Mesenchymal stem cell (in vitro differentiated cells and primary cell): ENCODE results near the gene KRT25.

ENCODE experiments used
- DNase-seq: peaks from one replicate; pipeline ENCODE4 v3.0.0-alpha.2; 2013
- H2AFZ ChIP-seq: one replicate; pipeline ENCODE4 v1.6.1; 2013; ENCODE audit warnings: low read depth, mild to moderate bottlenecking, control low read depth, inconsistent platforms, low read length, moderate library complexity
- H2AK5ac ChIP-seq: 2 replicates; pipeline ENCODE4 v1.6.1; 2013; ENCODE audit warnings: low read length, moderate library complexity, mild to moderate bottlenecking, inconsistent platforms; ENCODE audit not compliant: severe bottlenecking
- H2BK120ac ChIP-seq: one replicate; pipeline ENCODE4 v1.6.1; 2013; ENCODE audit warnings: low read depth, mild to moderate bottlenecking, inconsistent platforms, low read length, moderate library complexity
- H2BK12ac ChIP-seq, 2 experiments: one replicate each; pipeline ENCODE4 v1.6.1; 2013; ENCODE audit warnings: inconsistent platforms in 2 of 2, low read length in 2 of 2, mild to moderate bottlenecking in 2 of 2, moderate library complexity in 2 of 2, control low read depth in 1 of 2
- H2BK15ac ChIP-seq: one replicate; pipeline ENCODE4 v1.6.1; 2013; ENCODE audit warnings: mild to moderate bottlenecking, low read depth, inconsistent platforms; ENCODE audit not compliant: poor library complexity, severe bottlenecking
- H2BK5ac ChIP-seq: 2 replicates; pipeline ENCODE4 v1.6.1; 2013; ENCODE audit warnings: low read depth, mild to moderate bottlenecking, low read length, control low read depth, inconsistent platforms; ENCODE audit not compliant: poor library complexity, severe bottlenecking
- H3K14ac ChIP-seq, 2 experiments: one replicate each; pipeline ENCODE4 v1.6.1; 2013; ENCODE audit warnings: inconsistent platforms in 2 of 2, low read length in 2 of 2, control low read depth in 1 of 2, mild to moderate bottlenecking in 1 of 2, moderate library complexity in 1 of 2
- H3K18ac ChIP-seq, 2 experiments: one replicate each; pipeline ENCODE4 v1.6.1; 2013; ENCODE audit warnings: inconsistent platforms in 2 of 2, low read length in 2 of 2, control low read depth in 1 of 2, low read depth in 1 of 2, mild to moderate bottlenecking in 1 of 2
- H3K23ac ChIP-seq, 2 experiments: one replicate each; pipeline ENCODE4 v1.6.1; 2013; ENCODE audit warnings: inconsistent platforms in 2 of 2, low read length in 2 of 2, mild to moderate bottlenecking in 2 of 2, moderate library complexity in 2 of 2, control low read depth in 1 of 2
- H3K27ac ChIP-seq: 2 replicates; pipeline ENCODE4 v1.5.1; 2013; ENCODE audit warnings: mild to moderate bottlenecking, moderate library complexity, low read length, control low read depth, inconsistent platforms; ENCODE audit not compliant: poor library complexity, severe bottlenecking
- H3K27me3 ChIP-seq, 2 experiments: 2 replicates each; pipeline versions ENCODE4 v1.6.1 to v1.7.0; 2013; ENCODE audit warnings: low read length in 2 of 2, mild to moderate bottlenecking in 2 of 2, moderate library complexity in 2 of 2, control low read depth in 1 of 2, inconsistent platforms in 1 of 2; ENCODE audit not compliant: control insufficient read depth in 1 of 2, insufficient read depth in 1 of 2
- H3K36me3 ChIP-seq, 2 experiments: 2 replicates each; pipeline versions ENCODE4 v1.6.1 to v1.7.0; 2013; ENCODE audit warnings: low read length in 2 of 2, control low read depth in 1 of 2, inconsistent platforms in 1 of 2, low read depth in 1 of 2, mild to moderate bottlenecking in 1 of 2; ENCODE audit not compliant: insufficient read depth in 2 of 2, control insufficient read depth in 1 of 2
- H3K4ac ChIP-seq, 2 experiments: one replicate each; pipeline ENCODE4 v1.6.1; 2013; ENCODE audit warnings: inconsistent platforms in 2 of 2, low read length in 2 of 2, mild to moderate bottlenecking in 2 of 2, moderate library complexity in 2 of 2, control low read depth in 1 of 2, low read depth in 1 of 2
- H3K4me1 ChIP-seq: 2 replicates; pipeline ENCODE4 v1.6.1; 2013; ENCODE audit warnings: low read depth, low read length, control low read depth; ENCODE audit not compliant: control insufficient read depth, insufficient read depth
- H3K4me2 ChIP-seq: 2 replicates; pipeline ENCODE4 v1.6.1; 2013; ENCODE audit warnings: low read length, mild to moderate bottlenecking, inconsistent platforms; ENCODE audit not compliant: poor library complexity, severe bottlenecking
- H3K4me3 ChIP-seq, 2 experiments: 2 replicates each; pipeline versions ENCODE4 v1.5.1 to v1.7.0; 2013; ENCODE audit warnings: low read length in 2 of 2, mild to moderate bottlenecking in 2 of 2, control low read depth in 1 of 2, low read depth in 1 of 2; ENCODE audit not compliant: insufficient read depth in 1 of 2
- H3K79me1 ChIP-seq: replicated peaks from 2 replicates; pipeline ENCODE4 v1.6.1; 2013; ENCODE audit warnings: mild to moderate bottlenecking, control low read depth, low read length, inconsistent platforms; ENCODE audit not compliant: poor library complexity, severe bottlenecking
- H3K9ac ChIP-seq: 2 replicates; pipeline ENCODE4 v1.7.0; 2013; ENCODE audit warnings: mild to moderate bottlenecking, low read length, moderate library complexity
- H3K9me3 ChIP-seq: 2 replicates; pipeline ENCODE4 v1.7.0; 2013; ENCODE audit warnings: mild to moderate bottlenecking, low read length; ENCODE audit not compliant: control insufficient read depth
- H4K8ac ChIP-seq: one replicate; pipeline ENCODE4 v1.6.1; 2013; ENCODE audit warnings: inconsistent platforms, mild to moderate bottlenecking, low read length, moderate library complexity
- H4K91ac ChIP-seq: one replicate; pipeline ENCODE4 v1.6.1; 2013; ENCODE audit warnings: mild to moderate bottlenecking, low read length, inconsistent platforms
- WGBS: methylation state at CpG from one replicate; pipeline ENCODE4 v1.1.7; 2013; ENCODE audit warnings: mixed read lengths; 5-methylcytosine and 5-hydroxymethylcytosine counted together

The KRT25 gene

DNA sequence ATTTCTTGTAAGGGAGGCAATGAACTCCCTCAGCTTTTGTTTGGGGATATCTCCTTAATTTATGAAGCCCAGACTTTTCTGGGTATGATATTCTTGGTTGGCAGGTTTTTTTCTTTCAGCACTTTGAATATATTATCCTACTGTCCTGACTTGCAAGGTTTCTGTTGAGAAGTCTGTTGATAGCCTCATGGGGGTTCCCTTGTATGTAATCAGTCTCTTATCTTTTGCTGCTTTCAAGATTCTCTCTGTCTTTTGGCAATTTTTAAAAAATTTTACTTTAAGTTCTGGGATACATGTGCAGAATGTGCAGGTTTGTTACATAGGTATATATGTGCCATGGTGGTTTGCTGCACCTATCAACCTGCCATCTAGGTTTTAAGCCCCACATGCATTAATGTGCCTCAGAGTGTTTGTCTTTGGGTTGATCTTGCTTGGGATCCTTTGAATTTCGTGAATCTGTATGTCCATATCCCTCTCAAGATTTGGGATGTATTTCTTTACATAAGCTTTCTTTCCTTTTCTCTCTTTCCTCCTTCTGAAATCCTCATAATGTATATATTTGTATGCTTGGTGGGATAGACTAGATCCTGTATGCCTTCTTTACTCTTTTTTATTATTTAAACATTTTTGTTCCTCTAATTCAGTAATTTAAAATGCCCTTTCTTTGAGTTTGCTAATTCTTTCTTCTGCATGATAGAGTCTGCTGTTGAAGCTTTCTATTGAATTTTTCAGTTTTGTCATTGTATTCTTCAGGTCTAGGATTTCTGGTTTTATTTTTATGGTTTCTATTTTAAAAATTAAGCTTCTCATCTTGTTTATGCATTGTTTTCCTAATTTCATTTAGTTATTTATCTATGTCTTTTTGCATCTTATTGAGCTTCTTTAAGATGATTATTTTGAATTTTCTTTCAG is 5.2 kb upstream of the KRT25 start:
- Histone ChIP-seq H3K4ac (no peak overlapping the region), H3K9me3 (peaks cover 76% of the 10 kb centered on the region), H3K79me1 (no peaks in the 10 kb centered on the region), H2BK5ac (no peak overlapping the region), H2BK12ac (no peak overlapping the region), H3K4me1 (no peaks in the 10 kb centered on the region), H3K23ac (no peak overlapping the region), H3K27me3 (no peaks in the 10 kb centered on the region), H3K9ac (no peak overlapping the region), H2AFZ (no peak overlapping the region), H2BK120ac (no peak overlapping the region), H2AK5ac (no peak overlapping the region), H3K14ac (no peak overlapping the region), H4K91ac (no peak overlapping the region), H3K36me3 (no peaks in the 10 kb centered on the region), H4K8ac (no peak overlapping the region), H3K18ac (no peak overlapping the region), H3K4me3 (no peak overlapping the region), H2BK15ac (no peak overlapping the region), H3K4me2 (no peak overlapping the region), H3K27ac (no peak overlapping the region)
- no CpG with 5 or more reads among the region's 1 CpG for WGBS
- DNase-seq = no peak

DNA sequence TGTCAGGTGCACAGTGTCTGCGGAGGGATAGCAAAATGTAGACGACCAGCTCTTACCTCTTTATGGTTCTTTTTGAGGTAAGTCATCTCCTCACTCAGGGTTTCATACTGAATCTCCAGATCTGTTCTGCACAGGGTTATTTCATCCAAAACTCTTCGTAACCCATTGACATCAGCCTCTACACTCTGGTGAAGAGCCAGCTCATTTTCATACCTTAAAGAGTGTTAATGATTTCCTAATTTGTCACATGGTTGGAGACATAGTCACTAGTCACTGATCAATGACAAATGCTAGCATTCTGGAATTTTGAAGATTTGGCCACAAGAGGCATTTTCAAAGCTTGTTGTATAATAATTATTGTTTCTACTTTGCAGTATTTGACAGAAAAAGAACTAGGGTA is 1.3 kb downstream of the KRT25 start:
- Histone ChIP-seq H3K23ac (no peak overlapping the region), H3K36me3 (no peaks in the 10 kb centered on the region), H2BK12ac (no peak overlapping the region), H2BK15ac (no peak overlapping the region), H2AFZ (no peak overlapping the region), H4K8ac (no peak overlapping the region), H2BK120ac (no peak overlapping the region), H3K4me1 (no peaks in the 10 kb centered on the region), H2BK5ac (no peak overlapping the region), H3K14ac (no peak overlapping the region), H3K4me2 (no peak overlapping the region), H3K79me1 (no peaks in the 10 kb centered on the region), H3K4me3 (no peak overlapping the region), H3K27me3 (peaks cover 0 to 20% of the 10 kb centered on the region in 2 experiments), H3K4ac (no peak overlapping the region), H2AK5ac (no peak overlapping the region), H3K9ac (no peak overlapping the region), H3K18ac (no peak overlapping the region), H4K91ac (no peak overlapping the region), H3K9me3 (peaks cover 15% of the 10 kb centered on the region), H3K27ac (no peak overlapping the region)
- 84% methylated on average over 2 of the region's 3 CpGs for WGBS
- DNase-seq = no peak

DNA sequence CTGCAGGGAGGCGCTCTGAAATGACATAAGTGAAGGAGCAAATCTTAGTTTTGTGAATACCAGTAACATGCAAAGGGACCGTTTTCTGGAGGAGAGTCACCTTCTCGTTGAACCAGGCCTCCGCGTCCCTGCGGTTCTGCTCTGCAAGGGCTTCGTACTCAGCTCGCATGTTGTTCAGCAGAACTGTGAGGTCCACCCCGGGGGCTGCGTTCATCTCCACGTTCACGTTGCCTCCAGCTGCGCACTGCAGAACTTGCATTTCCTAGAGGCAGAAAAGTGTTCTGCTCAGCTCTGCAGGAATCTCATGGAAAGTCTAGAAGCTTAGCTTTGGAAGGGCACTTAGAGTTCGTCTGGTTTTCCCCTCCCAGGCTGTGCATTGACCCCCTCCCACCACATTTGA is 4.1 kb downstream of the KRT25 start:
- no peak overlapping the region for H3K14ac ChIP-seq
- peak overlapping the region in 1 of 2 experiments; percentile 42 for H3K23ac ChIP-seq
- H2BK12ac ChIP-seq = no peak overlapping the region
- no peaks in the 10 kb centered on the region for H3K79me1 ChIP-seq
- no peak overlapping the region for H3K27ac ChIP-seq
- no peak for DNase-seq
- no peak overlapping the region for H2BK15ac ChIP-seq
- no peak overlapping the region for H2AK5ac ChIP-seq
- H3K4me1 ChIP-seq = no peaks in the 10 kb centered on the region
- H3K18ac ChIP-seq = no peak overlapping the region
- no peak overlapping the region for H4K91ac ChIP-seq
- H2BK5ac ChIP-seq = no peak overlapping the region
- 89% methylated on average over 14 of the region's 14 CpGs for WGBS
- H2AFZ ChIP-seq = no peak overlapping the region
- H3K9me3 ChIP-seq = peaks cover 4% of the 10 kb centered on the region
- no peak overlapping the region for H3K9ac ChIP-seq
- no peak overlapping the region for H2BK120ac ChIP-seq
- peak overlapping the region; percentile 36 for H4K8ac ChIP-seq
- H3K4me3 ChIP-seq = no peak overlapping the region
- no peak overlapping the region for H3K4me2 ChIP-seq
- H3K4ac ChIP-seq = no peak overlapping the region
- H3K27me3 ChIP-seq = peaks cover 0 to 20% of the 10 kb centered on the region in 2 experiments
- no peaks in the 10 kb centered on the region for H3K36me3 ChIP-seq

DNA sequence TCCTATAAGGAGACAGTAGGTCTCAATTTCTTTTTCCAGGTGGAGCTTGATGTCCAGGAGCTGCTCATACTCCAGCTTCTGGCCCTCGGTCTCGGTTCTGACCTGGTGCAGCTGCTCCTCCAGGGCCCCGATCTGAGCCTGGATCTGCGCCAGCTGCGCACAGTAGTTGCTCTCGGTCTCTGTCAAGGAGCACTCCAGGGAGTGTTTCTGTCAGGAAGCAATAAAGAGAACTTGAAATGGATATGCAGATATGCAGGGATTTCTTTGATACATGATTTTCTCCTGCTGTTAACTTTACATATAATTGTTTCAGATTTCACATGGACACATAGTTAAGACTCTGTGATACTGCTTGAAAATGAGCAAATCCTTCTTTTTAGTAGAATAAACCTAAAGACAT is 4.7 kb downstream of the KRT25 start:
- Histone ChIP-seq H3K4ac (no peak overlapping the region), H3K27ac (no peak overlapping the region), H2BK120ac (no peak overlapping the region), H3K9ac (no peak overlapping the region), H3K18ac (no peak overlapping the region), H3K4me1 (no peaks in the 10 kb centered on the region), H2AK5ac (no peak overlapping the region), H4K91ac (no peak overlapping the region), H3K4me3 (no peak overlapping the region), H3K4me2 (no peak overlapping the region), H2BK5ac (no peak overlapping the region), H2BK12ac (no peak overlapping the region), H3K79me1 (no peaks in the 10 kb centered on the region), H3K14ac (no peak overlapping the region), H3K36me3 (no peaks in the 10 kb centered on the region), H2AFZ (no peak overlapping the region), H3K23ac (no peak overlapping the region), H3K9me3 (peaks cover 4% of the 10 kb centered on the region), H2BK15ac (no peak overlapping the region), H4K8ac (no peak overlapping the region), H3K27me3 (peaks cover 0 to 20% of the 10 kb centered on the region in 2 experiments)
- no peak for DNase-seq
- 93% methylated on average over 3 of the region's 6 CpGs for WGBS
